GM18520 (cell line): ENCODE data around the gene FLYWCH2.

Experiments
- ATAC-seq: cut with Tn5 transposase; IDR thresholded peaks from one replicate; pipeline ENCODE4 v1.9.1; 2021; ENCODE audit not compliant: unreplicated experiment

The FLYWCH2 gene

GRCh38 chr16:2853531-2854073 lies 29.4 kb upstream of the FLYWCH2 start:
- ATAC-seq, result no peak

GRCh38 chr16:2854700-2855309 lies 28.2 kb upstream of the FLYWCH2 start:
- ATAC-seq, result no peak

- ATAC-seq, result no peak
Measured at GRCh38 chr16:2855536-2855935, 27.5 kb upstream of the FLYWCH2 start.

- no peak for ATAC-seq
Measured at GRCh38 chr16:2856061-2856670, 26.8 kb upstream of the FLYWCH2 start.

GRCh38 chr16:2856686-2857450 lies 26.1 kb upstream of the FLYWCH2 start:
- ATAC-seq, result no peak

- no peak for ATAC-seq
Measured at GRCh38 chr16:2857451-2858244, 25.4 kb upstream of the FLYWCH2 start, which contains the start of gene PRSS22. Gene PRSS22 (minus strand): TSS chr16:2858170. CDS start chr16:2858104, 66 bp downstream.

GRCh38 chr16:2858245-2859025 lies 24.6 kb upstream of the FLYWCH2 start:
- no peak for ATAC-seq

GRCh38 chr16:2859686-2860265 lies 23.2 kb upstream of the FLYWCH2 start:
- ATAC-seq, result no peak

- ATAC-seq, result no peak
Measured at GRCh38 chr16:2860826-2861567, 22.0 kb upstream of the FLYWCH2 start.

- no peak for ATAC-seq
Measured at GRCh38 chr16:2865651-2866050, 17.4 kb upstream of the FLYWCH2 start.

- no peak for ATAC-seq
Measured at GRCh38 chr16:2866431-2866830, 16.6 kb upstream of the FLYWCH2 start.

- no peak for ATAC-seq
Measured at GRCh38 chr16:2867661-2867986, 15.4 kb upstream of the FLYWCH2 start.

- peak; percentile 66 for ATAC-seq
Measured at GRCh38 chr16:2867987-2868789, 14.8 kb upstream of the FLYWCH2 start.

- ATAC-seq, result no peak
Measured at GRCh38 chr16:2871926-2872325, 11.1 kb upstream of the FLYWCH2 start.

GRCh38 chr16:2874032-2874911 lies 8.7 kb upstream of the FLYWCH2 start:
- no peak for ATAC-seq

GRCh38 chr16:2874912-2875362 lies 8.1 kb upstream of the FLYWCH2 start:
- peak; percentile 64 for ATAC-seq

GRCh38 chr16:2879854-2880508 lies 3.0 kb upstream of the FLYWCH2 start:
- no peak for ATAC-seq
